H7 (cell line): ENCODE measurements around the gene C19orf12. TPM values are rescaled to one million over a fixed set of nuclear protein-coding genes. Genes with fewer than 3 reads are reported as not detected.
"Not testable (repeated sequence)": the region's sequence is repeated elsewhere in the genome, so short reads cannot be mapped to it uniquely, and the experiment has no call there.

Experiments
- DNase-seq: peaks from one replicate; pipeline ENCODE4 v3.0.0; 2012
- H3K27me3 ChIP-seq: 2 replicates; pipeline ENCODE4 v1.6.0; 2011; ENCODE audit warnings: mild to moderate bottlenecking, low read length; ENCODE audit not compliant: control insufficient read depth, insufficient read depth
- H3K36me3 ChIP-seq: replicated peaks from 2 replicates; pipeline ENCODE4 v1.5.1; 2011; ENCODE audit warnings: low read length; ENCODE audit not compliant: control insufficient read depth, insufficient read depth
- H3K4me3 ChIP-seq: 2 replicates; pipeline ENCODE4 v1.5.1; 2011; ENCODE audit warnings: low read depth, mild to moderate bottlenecking, control low read depth, low read length, moderate library complexity; ENCODE audit not compliant: insufficient read depth
- total RNA-seq: library from RNA; depleted of rRNA; stranded (reverse); fragments of >200 nt; shearing (Covaris generic); gene quantifications from 2 replicates; pipeline ENCODE4 v1.2.3, GENCODE V29; 2014

C19orf12 gene
- total RNA-seq, 1 experiment from 2014 or later = 24.0 TPM

DNA sequence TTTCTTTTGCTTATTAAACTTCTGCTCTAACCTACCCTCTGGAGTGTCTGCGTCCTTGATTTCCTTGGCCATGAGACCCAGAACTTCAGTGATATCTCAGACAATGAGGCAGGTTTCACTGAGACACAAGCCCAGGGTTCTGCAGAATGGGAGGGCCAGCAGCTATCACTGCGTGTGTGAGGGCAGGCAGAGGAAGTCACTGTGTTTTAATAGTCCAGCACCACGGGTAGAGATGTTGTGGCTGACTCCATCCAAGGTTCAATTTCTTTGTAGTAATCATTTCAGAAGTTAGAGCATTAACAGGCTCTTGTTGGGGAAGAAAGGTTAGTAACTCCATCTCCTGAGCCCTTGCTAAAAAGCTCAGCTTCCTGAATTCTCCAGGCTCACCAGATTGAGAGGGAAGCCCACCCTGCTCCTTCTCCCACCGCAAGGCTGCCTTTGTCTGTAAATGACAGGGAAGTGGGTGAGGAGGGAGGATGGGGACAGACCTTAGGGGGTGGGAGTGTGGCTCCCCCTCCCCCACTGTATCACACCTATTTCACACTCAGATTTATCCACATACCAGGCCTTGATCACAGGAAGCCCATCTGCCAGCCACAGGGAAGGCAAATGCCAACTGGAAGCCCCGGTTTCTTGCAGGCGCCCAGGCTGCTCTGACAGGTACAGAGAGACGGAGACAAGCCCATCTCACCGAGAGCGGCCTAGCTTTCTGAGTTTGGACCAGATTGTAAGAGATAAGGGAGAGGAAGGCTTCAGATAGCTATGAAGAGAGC lies 2.1 kb downstream of the C19orf12 start:
- Histone ChIP-seq H3K36me3 (no peaks in the 10 kb centered on the region), H3K27me3 (no peaks in the 10 kb centered on the region), H3K4me3 (no peak overlapping the region)
- no peak for DNase-seq

GRCh38 chr19:29711584-29712132 lies 3.4 kb downstream of the C19orf12 start:
- H3K4me3 ChIP-seq = no peak overlapping the region
- no peaks in the 10 kb centered on the region for H3K36me3 ChIP-seq
- no peaks in the 10 kb centered on the region for H3K27me3 ChIP-seq
- no peak for DNase-seq

GRCh38 chr19:29709440-29709798 lies 5.6 kb downstream of the C19orf12 start:
- not testable (repeated sequence) for H3K36me3 ChIP-seq, DNase-seq, H3K4me3 ChIP-seq, H3K27me3 ChIP-seq

- Histone ChIP-seq H3K36me3 (no peaks in the 10 kb centered on the region), H3K4me3 (no peak overlapping the region), H3K27me3 (no peaks in the 10 kb centered on the region)
- no peak for DNase-seq
Observed at GRCh38 chr19:29708554-29709439, 6.3 kb downstream of the C19orf12 start.

GRCh38 chr19:29706635-29707034 lies 8.4 kb downstream of the C19orf12 start:
- Histone ChIP-seq H3K36me3 (no peaks in the 10 kb centered on the region), H3K4me3 (no peak overlapping the region), H3K27me3 (no peaks in the 10 kb centered on the region)
- no peak for DNase-seq

GRCh38 chr19:29705706-29706105 lies 9.4 kb downstream of the C19orf12 start:
- Histone ChIP-seq H3K4me3 (no peak overlapping the region), H3K27me3 (no peaks in the 10 kb centered on the region), H3K36me3 (no peaks in the 10 kb centered on the region)
- no peak for DNase-seq

DNA sequence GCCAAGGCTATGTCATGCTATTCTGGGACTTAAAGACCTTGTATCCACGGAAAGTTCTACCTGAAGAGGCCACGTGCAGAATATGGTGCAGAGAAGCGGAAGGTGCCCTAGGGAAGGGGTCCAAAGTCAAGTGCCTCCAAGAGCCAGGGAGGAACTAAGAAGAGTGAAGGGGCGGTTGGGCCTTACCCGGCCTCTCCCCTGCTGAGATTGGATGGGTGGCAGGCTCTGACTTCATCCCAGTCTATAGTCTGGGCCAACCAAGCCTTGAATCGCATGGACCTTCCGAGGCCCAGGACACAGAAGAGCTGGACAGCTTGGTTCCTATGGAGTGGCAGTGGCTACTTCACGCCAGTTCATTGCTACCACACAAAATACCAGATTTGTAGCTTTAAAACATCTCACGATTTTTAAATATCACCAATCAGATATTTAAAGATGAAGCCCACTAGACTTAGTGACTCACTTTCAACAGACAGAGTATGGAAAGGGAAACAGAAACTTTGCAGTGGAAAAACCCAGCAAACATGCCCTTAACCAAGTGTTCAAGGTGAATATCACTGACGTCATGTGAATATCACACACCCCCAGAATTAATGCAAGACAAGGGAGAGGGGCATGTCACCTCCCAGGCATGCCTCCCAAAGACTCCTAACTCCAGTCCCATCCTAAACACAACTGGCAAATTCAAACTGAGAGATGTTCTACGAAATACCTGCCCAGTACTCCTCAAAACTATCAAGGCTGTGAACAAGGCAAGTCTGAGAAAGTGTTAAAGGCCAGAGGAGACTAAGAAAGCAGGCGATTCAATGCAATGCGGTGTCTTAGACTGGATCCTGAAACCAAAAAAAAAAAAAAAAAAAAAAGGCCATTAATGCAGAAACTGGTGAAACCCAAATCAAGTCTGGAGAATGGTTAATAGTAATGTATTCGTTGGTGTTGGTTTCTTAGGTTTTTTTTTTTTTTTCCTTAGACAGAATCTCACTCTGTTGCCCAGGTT lies 10.2 kb downstream of the C19orf12 start:
- H3K36me3 ChIP-seq = no peaks in the 10 kb centered on the region
- no peak overlapping the region for H3K4me3 ChIP-seq
- no peaks in the 10 kb centered on the region for H3K27me3 ChIP-seq

DNA sequence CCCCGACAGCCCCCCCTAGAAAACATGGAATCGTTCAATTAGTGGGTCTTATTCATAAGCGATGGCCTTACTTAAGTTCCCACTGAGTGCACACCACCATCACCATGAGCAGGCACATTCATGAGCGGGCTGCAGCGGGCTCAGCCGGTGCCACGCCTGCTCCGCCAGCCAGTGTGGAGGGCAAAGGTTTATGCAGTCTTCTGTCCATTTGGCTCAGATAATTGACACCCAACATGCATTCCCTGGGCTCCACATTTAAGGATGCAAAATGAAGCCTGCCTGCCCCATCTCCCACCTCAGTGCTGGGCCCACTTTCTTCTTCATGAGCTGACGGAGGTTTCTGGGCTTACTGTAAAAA lies 12.1 kb downstream of the C19orf12 start:
- Histone ChIP-seq H3K4me3 (no peak overlapping the region), H3K27me3 (no peaks in the 10 kb centered on the region), H3K36me3 (no peaks in the 10 kb centered on the region)
- no peak for DNase-seq

More for the DNA sequence above, 10.2 kb downstream of the C19orf12 start:
- DNase-seq = no peak

DNA sequence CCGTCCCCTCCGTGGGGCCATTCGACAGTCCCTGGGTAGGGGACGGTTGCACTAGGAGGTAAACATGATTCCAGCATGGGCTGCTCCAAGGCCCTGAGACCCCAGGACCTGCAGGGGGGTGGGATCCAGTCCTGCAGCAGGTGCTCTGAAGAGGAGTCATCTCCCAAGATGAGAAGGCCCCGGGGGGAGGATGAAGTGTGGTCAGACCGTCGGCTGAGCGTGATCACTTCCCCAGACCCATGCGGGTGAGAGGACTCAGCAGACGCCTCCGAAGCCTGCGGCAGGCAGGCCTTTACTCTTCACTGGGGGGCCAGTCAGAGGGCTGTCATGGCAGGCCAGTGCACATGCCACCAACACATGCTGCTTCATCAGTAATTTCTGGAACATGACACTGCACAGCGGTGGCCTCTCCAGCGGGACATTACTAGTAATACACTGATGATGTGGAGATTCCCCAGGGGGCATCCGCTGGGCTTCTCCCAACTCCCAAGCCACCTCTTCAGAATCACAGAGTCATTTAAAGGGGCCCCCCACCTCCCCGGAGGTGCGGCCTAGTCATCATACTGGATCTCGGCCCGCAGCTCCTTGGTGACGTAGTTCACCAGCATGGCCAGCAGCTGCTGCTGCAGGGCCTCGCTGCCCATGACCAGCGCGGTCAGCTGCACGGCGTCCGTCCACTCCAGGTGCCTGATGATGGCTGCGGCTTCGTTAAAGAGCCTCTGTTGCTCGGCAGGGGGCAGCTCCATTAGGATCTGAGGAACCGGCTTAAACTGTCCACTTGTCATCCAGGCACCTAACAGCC lies 12.7 kb downstream of the C19orf12 start:
- Histone ChIP-seq H3K36me3 (no peaks in the 10 kb centered on the region), H3K27me3 (no peaks in the 10 kb centered on the region), H3K4me3 (no peak overlapping the region)
- no peak for DNase-seq

DNA sequence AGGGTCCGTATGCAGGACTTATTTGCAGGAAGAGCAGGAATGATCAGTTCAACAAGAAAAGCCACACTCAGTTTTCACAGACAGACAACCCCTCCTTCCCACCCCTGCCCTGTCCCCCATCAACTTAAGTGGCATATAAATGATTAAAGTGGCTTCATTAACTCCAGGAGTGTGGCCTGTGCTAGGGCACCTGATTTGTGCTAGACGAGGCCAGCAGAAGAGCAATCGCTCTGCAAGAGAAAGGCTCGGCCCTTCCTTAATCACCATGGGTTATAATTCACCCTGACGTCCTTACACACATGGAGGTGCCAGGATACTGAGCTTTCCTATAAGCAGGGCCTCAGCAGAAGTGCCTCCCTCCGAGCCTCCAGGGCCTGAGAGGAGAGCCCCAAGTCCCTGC lies 14.6 kb downstream of the C19orf12 start:
- Histone ChIP-seq H3K36me3 (no peaks in the 10 kb centered on the region), H3K27me3 (no peaks in the 10 kb centered on the region), H3K4me3 (no peak overlapping the region)
- DNase-seq = no peak

DNA sequence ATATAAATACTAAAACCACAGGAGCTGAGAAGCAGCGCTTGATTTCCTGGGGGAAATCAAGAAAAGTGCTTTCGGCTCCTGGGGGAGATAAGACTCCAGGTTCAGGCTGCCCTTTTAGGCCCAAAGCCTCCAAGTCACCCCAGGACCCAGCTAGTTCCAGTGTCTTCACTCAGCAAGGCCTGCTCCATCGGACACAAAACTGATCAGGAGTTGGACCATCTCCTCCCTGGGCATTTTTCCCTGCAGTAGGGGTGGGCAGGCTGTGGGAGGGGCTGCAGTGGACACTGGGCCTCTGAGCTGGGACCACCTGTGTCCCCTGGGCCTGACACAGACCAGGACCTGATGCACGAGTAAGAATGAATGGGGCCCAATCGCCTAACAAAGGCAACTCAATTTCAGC lies 15.2 kb downstream of the C19orf12 start:
- H3K4me3 ChIP-seq = no peak overlapping the region
- no peaks in the 10 kb centered on the region for H3K36me3 ChIP-seq
- no peaks in the 10 kb centered on the region for H3K27me3 ChIP-seq
- no peak for DNase-seq

DNA sequence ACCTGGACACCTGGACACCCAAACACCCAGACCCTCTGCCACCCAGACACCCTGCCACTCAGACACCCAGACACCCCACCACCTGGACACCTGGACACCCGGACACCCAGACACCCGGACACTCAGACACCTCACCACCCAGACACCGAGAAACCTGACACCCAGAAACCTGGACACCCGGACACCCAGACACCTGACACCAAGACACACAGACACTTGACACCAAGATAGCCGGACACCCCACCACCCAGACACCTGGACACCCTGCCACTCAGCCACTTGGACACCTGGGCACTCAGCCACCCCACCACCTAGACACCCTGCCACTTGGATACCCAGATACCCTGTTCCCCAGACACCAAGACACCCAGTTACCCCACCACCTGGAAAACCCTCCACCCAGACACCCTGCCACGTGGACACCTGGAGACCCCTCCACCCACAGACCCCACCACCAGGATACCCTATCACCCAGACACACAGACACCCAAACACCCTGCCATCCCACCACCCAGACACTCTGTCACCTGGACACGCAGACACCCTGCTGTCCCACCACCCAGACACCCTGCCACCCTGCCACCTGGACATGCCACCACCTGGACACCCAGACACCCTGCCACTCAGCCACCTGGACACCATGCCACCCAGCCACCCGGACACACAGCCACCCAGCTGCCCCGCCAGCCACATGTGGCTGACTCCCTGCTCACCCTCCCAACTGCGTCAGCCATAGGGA lies 17.4 kb downstream of the C19orf12 start:
- no peak for DNase-seq
- Histone ChIP-seq H3K4me3 (no peak overlapping the region), H3K36me3 (no peaks in the 10 kb centered on the region), H3K27me3 (no peaks in the 10 kb centered on the region)

DNA sequence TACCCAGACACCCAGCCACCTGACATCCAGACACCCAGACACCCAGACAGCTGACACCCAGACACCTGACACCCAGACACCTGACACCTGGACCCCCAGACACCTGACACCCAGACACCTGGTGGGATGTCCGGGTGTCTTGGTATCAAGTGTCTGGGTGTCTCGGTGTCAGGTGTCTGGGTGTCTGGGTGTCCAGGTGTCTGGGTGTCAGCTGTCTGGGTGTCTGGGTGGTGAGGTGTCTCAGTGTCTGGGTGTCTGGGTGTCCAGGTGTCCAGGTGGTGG lies 18.6 kb downstream of the C19orf12 start:
- Histone ChIP-seq H3K36me3 (no peaks in the 10 kb centered on the region), H3K27me3 (no peaks in the 10 kb centered on the region), H3K4me3 (no peak overlapping the region)
- no peak for DNase-seq
